ENCODE data around the gene TRPM3. TPM values are rescaled to one million over a fixed set of nuclear protein-coding genes. Genes with fewer than 3 reads are reported as not detected.

Gene TRPM3
- total RNA-seq, 4 donors from 2014 or later, result 5.2 to 8.1 (median 7.3) TPM

DNA sequence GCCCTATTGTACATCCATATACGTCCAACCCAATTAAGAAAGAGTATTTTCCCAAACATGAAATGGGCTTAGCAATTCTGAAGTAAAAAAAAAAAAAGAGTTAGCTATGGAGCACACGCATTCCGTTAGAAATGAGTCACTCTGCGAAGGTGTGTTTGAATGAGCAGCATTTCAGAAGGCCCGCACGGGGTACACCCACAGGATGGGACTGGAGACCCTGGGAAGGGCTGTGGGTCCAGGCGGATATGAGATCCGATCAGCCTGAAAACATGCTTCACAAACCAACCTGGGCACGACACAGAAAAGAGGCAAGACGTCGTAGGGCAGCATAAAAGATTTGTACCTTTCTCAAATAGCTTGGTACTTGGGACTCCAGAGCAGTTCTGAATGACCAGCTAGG lies 533.0 kb downstream of the TRPM3 start:
- Histone ChIP-seq H3K9me3 (no peaks in the 10 kb centered on the region), H3K4me1 (peaks cover 0 to 66% (median 37%) of the 10 kb centered on the region in 4 donors), H3K4me3 (no peak overlapping the region), H3K27ac (peak overlapping the region; percentile 72 to 97 (median 82)), H3K36me3 (no peaks in the 10 kb centered on the region), H3K27me3 (no peaks in the 10 kb centered on the region)
- TF ChIP-seq CTCF (IDR thresholded peaks at IDR 0.05), result no peak
- TF ChIP-seq EP300 (IDR thresholded peaks at IDR 0.05), result no peak
- no peak for TF ChIP-seq POLR2A (IDR thresholded peaks at IDR 0.05)
- DNase-seq (ENCODE audit: low spot score in 2 of 2), result no peak
- WGBS, 2 donors, result 84 to 87% methylated on average over 11 of the region's 11 CpGs

GRCh38 chr9:70587201-70587600 lies 534.2 kb downstream of the TRPM3 start:
- Histone ChIP-seq H3K4me3 (no peak overlapping the region), H3K27ac (peak overlapping the region; percentile 13 to 97 (median 64)), H3K27me3 (no peaks in the 10 kb centered on the region), H3K9me3 (no peaks in the 10 kb centered on the region), H3K4me1 (peaks cover 0 to 57% (median 37%) of the 10 kb centered on the region in 4 donors), H3K36me3 (no peaks in the 10 kb centered on the region)
- TF ChIP-seq POLR2A (IDR thresholded peaks at IDR 0.05) (peak in 1 of 2 donors; percentile 9), CTCF (IDR thresholded peaks at IDR 0.05) (no peak), EP300 (IDR thresholded peaks at IDR 0.05) (peak in 1 of 2 donors; percentile 24)
- WGBS, 2 donors, result 22 to 25% methylated on average over 3 of the region's 3 CpGs
- no peak for DNase-seq (ENCODE audit: low spot score in 2 of 2)

- no peaks in the 10 kb centered on the region for H3K36me3 ChIP-seq
- H3K4me3 ChIP-seq, result no peak overlapping the region
- no peaks in the 10 kb centered on the region for H3K27me3 ChIP-seq
- WGBS, 2 donors, result 55 to 57% methylated on average over 4 of the region's 4 CpGs
- no peak for DNase-seq (ENCODE audit: low spot score in 2 of 2)
- TF ChIP-seq POLR2A (IDR thresholded peaks at IDR 0.05) (no peak), CTCF (IDR thresholded peaks at IDR 0.05) (no peak), EP300 (IDR thresholded peaks at IDR 0.05) (no peak)
- no peaks in the 10 kb centered on the region for H3K9me3 ChIP-seq
- peak overlapping the region in 3 of 4 donors; percentile 41 to 97 (median 88) for H3K27ac ChIP-seq
- H3K4me1 ChIP-seq, result peaks cover 0 to 60% (median 37%) of the 10 kb centered on the region in 4 donors
Measured at GRCh38 chr9:70586476-70586875, 534.9 kb downstream of the TRPM3 start.

- H3K4me1 ChIP-seq, result peaks cover 0 to 44% (median 15%) of the 10 kb centered on the region in 4 donors
- no peak for DNase-seq (ENCODE audit: low spot score in 2 of 2)
- peak overlapping the region in 3 of 4 donors; percentile 54 to 85 (median 78) for H3K27ac ChIP-seq
- no peaks in the 10 kb centered on the region for H3K36me3 ChIP-seq
- TF ChIP-seq POLR2A (IDR thresholded peaks at IDR 0.05) (no peak), EP300 (IDR thresholded peaks at IDR 0.05) (no peak), CTCF (IDR thresholded peaks at IDR 0.05) (no peak)
- no peaks in the 10 kb centered on the region for H3K27me3 ChIP-seq
- 61 to 79% methylated on average over 2 of the region's 2 CpGs for WGBS, 2 donors
- no peak overlapping the region for H3K4me3 ChIP-seq
- H3K9me3 ChIP-seq, result no peaks in the 10 kb centered on the region
Measured at GRCh38 chr9:70581955-70582350, 539.5 kb downstream of the TRPM3 start.

- TF ChIP-seq EP300 (IDR thresholded peaks at IDR 0.05) (no peak), POLR2A (IDR thresholded peaks at IDR 0.05) (no peak), CTCF (IDR thresholded peaks at IDR 0.05) (no peak)
- DNase-seq (ENCODE audit: low spot score in 2 of 2), result no peak
- Histone ChIP-seq H3K9me3 (no peaks in the 10 kb centered on the region), H3K4me1 (peaks cover 0 to 44% (median 10%) of the 10 kb centered on the region in 4 donors), H3K4me3 (no peak overlapping the region), H3K27ac (peak overlapping the region; percentile 46 to 85 (median 66)), H3K27me3 (no peaks in the 10 kb centered on the region), H3K36me3 (no peaks in the 10 kb centered on the region)
- WGBS, 2 donors, result 77 to 78% methylated on average over 7 of the region's 7 CpGs
Measured at GRCh38 chr9:70581214-70581954, 540.0 kb downstream of the TRPM3 start.
